Measurements from ENCODE around the gene CFAP161.

DNA sequence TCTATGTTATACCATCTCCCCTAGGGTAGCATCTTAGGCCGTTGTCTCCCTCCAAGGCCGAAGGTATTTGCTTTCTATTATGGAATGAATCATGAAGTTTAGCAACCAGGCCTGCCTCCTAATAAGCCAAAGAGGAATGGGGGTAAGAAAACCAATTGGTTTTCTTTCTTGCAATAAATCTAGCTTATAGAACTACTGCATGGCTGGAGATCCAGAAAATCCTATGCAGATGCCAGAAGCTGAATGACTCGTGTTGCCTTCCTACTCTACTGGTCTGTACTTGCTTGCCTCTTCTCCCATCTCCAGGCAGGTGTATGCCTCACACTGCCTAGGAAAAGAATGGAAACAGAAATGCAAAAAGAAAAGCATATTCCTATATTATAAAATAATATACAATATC is 31.5 kb downstream of the CFAP161 start:
- TF ChIP-seq, protein P1, sequence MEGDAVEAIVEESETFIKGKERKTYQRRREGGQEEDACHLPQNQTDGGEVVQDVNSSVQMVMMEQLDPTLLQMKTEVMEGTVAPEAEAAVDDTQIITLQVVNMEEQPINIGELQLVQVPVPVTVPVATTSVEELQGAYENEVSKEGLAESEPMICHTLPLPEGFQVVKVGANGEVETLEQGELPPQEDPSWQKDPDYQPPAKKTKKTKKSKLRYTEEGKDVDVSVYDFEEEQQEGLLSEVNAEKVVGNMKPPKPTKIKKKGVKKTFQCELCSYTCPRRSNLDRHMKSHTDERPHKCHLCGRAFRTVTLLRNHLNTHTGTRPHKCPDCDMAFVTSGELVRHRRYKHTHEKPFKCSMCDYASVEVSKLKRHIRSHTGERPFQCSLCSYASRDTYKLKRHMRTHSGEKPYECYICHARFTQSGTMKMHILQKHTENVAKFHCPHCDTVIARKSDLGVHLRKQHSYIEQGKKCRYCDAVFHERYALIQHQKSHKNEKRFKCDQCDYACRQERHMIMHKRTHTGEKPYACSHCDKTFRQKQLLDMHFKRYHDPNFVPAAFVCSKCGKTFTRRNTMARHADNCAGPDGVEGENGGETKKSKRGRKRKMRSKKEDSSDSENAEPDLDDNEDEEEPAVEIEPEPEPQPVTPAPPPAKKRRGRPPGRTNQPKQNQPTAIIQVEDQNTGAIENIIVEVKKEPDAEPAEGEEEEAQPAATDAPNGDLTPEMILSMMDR (conservative IDR thresholded peaks at IDR 0.05; ENCODE audit: low read depth in 2 of 2), result no peak
- TF ChIP-seq EZH2 (IDR thresholded peaks at IDR 0.05; ENCODE audit: low read depth, unreplicated experiment) (no peak), CREB1 (CRISPR knock-in tag; IDR thresholded peaks at IDR 0.05; ENCODE audit: low read depth) (no peak), STAT1 (IDR thresholded peaks at IDR 0.05; ENCODE audit: unreplicated experiment) (no peak), POLR2AphosphoS5 (IDR thresholded peaks at IDR 0.05; ENCODE audit: low read depth) (no peak), EZH2phosphoT487 (IDR thresholded peaks at IDR 0.05; ENCODE audit: unreplicated experiment) (no peak), JUNB (IDR thresholded peaks at IDR 0.05; ENCODE audit: unreplicated experiment) (no peak), ZNF114 (CRISPR knock-in tag; IDR thresholded peaks at IDR 0.05) (no peak)
- TF ChIP-seq, protein P2, sequence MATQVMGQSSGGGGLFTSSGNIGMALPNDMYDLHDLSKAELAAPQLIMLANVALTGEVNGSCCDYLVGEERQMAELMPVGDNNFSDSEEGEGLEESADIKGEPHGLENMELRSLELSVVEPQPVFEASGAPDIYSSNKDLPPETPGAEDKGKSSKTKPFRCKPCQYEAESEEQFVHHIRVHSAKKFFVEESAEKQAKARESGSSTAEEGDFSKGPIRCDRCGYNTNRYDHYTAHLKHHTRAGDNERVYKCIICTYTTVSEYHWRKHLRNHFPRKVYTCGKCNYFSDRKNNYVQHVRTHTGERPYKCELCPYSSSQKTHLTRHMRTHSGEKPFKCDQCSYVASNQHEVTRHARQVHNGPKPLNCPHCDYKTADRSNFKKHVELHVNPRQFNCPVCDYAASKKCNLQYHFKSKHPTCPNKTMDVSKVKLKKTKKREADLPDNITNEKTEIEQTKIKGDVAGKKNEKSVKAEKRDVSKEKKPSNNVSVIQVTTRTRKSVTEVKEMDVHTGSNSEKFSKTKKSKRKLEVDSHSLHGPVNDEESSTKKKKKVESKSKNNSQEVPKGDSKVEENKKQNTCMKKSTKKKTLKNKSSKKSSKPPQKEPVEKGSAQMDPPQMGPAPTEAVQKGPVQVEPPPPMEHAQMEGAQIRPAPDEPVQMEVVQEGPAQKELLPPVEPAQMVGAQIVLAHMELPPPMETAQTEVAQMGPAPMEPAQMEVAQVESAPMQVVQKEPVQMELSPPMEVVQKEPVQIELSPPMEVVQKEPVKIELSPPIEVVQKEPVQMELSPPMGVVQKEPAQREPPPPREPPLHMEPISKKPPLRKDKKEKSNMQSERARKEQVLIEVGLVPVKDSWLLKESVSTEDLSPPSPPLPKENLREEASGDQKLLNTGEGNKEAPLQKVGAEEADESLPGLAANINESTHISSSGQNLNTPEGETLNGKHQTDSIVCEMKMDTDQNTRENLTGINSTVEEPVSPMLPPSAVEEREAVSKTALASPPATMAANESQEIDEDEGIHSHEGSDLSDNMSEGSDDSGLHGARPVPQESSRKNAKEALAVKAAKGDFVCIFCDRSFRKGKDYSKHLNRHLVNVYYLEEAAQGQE (IDR thresholded peaks at IDR 0.05; ENCODE audit: unreplicated experiment), result no peak
- TF ChIP-seq, protein P3, sequence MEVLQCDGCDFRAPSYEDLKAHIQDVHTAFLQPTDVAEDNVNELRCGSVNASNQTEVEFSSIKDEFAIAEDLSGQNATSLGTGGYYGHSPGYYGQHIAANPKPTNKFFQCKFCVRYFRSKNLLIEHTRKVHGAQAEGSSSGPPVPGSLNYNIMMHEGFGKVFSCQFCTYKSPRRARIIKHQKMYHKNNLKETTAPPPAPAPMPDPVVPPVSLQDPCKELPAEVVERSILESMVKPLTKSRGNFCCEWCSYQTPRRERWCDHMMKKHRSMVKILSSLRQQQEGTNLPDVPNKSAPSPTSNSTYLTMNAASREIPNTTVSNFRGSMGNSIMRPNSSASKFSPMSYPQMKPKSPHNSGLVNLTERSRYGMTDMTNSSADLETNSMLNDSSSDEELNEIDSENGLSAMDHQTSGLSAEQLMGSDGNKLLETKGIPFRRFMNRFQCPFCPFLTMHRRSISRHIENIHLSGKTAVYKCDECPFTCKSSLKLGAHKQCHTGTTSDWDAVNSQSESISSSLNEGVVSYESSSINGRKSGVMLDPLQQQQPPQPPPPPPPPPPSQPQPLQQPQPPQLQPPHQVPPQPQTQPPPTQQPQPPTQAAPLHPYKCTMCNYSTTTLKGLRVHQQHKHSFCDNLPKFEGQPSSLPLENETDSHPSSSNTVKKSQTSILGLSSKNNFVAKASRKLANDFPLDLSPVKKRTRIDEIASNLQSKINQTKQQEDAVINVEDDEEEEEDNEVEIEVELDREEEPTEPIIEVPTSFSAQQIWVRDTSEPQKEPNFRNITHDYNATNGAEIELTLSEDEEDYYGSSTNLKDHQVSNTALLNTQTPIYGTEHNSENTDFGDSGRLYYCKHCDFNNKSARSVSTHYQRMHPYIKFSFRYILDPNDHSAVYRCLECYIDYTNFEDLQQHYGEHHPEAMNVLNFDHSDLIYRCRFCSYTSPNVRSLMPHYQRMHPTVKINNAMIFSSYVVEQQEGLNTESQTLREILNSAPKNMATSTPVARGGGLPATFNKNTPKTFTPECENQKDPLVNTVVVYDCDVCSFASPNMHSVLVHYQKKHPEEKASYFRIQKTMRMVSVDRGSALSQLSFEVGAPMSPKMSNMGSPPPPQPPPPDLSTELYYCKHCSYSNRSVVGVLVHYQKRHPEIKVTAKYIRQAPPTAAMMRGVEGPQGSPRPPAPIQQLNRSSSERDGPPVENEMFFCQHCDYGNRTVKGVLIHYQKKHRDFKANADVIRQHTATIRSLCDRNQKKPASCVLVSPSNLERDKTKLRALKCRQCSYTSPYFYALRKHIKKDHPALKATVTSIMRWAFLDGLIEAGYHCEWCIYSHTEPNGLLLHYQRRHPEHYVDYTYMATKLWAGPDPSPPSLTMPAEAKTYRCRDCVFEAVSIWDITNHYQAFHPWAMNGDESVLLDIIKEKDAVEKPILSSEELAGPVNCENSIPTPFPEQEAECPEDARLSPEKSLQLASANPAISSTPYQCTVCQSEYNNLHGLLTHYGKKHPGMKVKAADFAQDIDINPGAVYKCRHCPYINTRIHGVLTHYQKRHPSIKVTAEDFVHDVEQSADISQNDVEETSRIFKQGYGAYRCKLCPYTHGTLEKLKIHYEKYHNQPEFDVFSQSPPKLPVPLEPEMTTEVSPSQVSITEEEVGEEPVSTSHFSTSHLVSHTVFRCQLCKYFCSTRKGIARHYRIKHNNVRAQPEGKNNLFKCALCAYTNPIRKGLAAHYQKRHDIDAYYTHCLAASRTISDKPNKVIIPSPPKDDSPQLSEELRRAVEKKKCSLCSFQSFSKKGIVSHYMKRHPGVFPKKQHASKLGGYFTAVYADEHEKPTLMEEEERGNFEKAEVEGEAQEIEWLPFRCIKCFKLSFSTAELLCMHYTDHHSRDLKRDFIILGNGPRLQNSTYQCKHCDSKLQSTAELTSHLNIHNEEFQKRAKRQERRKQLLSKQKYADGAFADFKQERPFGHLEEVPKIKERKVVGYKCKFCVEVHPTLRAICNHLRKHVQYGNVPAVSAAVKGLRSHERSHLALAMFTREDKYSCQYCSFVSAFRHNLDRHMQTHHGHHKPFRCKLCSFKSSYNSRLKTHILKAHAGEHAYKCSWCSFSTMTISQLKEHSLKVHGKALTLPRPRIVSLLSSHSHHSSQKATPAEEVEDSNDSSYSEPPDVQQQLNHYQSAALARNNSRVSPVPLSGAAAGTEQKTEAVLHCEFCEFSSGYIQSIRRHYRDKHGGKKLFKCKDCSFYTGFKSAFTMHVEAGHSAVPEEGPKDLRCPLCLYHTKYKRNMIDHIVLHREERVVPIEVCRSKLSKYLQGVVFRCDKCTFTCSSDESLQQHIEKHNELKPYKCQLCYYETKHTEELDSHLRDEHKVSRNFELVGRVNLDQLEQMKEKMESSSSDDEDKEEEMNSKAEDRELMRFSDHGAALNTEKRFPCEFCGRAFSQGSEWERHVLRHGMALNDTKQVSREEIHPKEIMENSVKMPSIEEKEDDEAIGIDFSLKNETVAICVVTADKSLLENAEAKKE (CRISPR knock-in tag; IDR thresholded peaks at IDR 0.05), result no peak
- TF ChIP-seq, protein P4, sequence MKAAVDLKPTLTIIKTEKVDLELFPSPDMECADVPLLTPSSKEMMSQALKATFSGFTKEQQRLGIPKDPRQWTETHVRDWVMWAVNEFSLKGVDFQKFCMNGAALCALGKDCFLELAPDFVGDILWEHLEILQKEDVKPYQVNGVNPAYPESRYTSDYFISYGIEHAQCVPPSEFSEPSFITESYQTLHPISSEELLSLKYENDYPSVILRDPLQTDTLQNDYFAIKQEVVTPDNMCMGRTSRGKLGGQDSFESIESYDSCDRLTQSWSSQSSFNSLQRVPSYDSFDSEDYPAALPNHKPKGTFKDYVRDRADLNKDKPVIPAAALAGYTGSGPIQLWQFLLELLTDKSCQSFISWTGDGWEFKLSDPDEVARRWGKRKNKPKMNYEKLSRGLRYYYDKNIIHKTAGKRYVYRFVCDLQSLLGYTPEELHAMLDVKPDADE (IDR thresholded peaks at IDR 0.05), result no peak

All from GM23338 (cell line).